HG02798 (cell line): Measurements from ENCODE around the gene ANKLE1.

Experiments used
- ATAC-seq: cut with Tn5 transposase; IDR thresholded peaks from one replicate; pipeline ENCODE4 v1.9.1; 2021; ENCODE audit warnings: mild to moderate bottlenecking; ENCODE audit not compliant: unreplicated experiment, poor library complexity

ANKLE1 gene

GRCh38 chr19:17305216-17305516, 23.5 kb downstream of the ANKLE1 start:
- no peak for ATAC-seq

GRCh38 chr19:17305517-17306284, 24.0 kb downstream of the ANKLE1 start, which contains the start of gene MRPL34:
Gene MRPL34, plus strand, starts transcription at chr19:17305872. Its CDS starts 21 bp downstream, at chr19:17305893.
- peak; percentile 75 for ATAC-seq

- no peak for ATAC-seq
These were observed 24.6 kb downstream of the ANKLE1 start for GRCh38 chr19:17306285-17306714.

GRCh38 chr19:17307876-17308377, 26.2 kb downstream of the ANKLE1 start:
- ATAC-seq = no peak

GRCh38 chr19:17309198-17309964, 27.7 kb downstream of the ANKLE1 start, which contains the start of gene DDA1:
Gene DDA1, plus strand, starts transcription at chr19:17309563. Its CDS starts 92 bp downstream, at chr19:17309655.
- peak; percentile 73 for ATAC-seq

- no peak for ATAC-seq
These were observed 28.3 kb downstream of the ANKLE1 start for GRCh38 chr19:17309965-17310461.

- no peak for ATAC-seq
These were observed 29.9 kb downstream of the ANKLE1 start for GRCh38 chr19:17311455-17312188.

GRCh38 chr19:17312189-17313113, 30.8 kb downstream of the ANKLE1 start:
- no peak for ATAC-seq

GRCh38 chr19:17314007-17314593, 32.4 kb downstream of the ANKLE1 start:
- no peak for ATAC-seq

GRCh38 chr19:17318966-17319365, 37.3 kb downstream of the ANKLE1 start:
- ATAC-seq = no peak

- ATAC-seq = no peak
These were observed 38.0 kb downstream of the ANKLE1 start for GRCh38 chr19:17319473-17320238.

- ATAC-seq = no peak
These were observed 38.7 kb downstream of the ANKLE1 start for GRCh38 chr19:17320435-17320834.

GRCh38 chr19:17321655-17322489, 40.2 kb downstream of the ANKLE1 start:
- ATAC-seq = no peak

- ATAC-seq = no peak
These were observed 41.2 kb downstream of the ANKLE1 start for GRCh38 chr19:17322854-17323253.

- no peak for ATAC-seq
These were observed 41.7 kb downstream of the ANKLE1 start for GRCh38 chr19:17323300-17323963.

- no peak for ATAC-seq
These were observed 42.2 kb downstream of the ANKLE1 start for GRCh38 chr19:17323964-17324332.
